GM10248 (cell line): ENCODE measurements around the gene KIAA1217.

Experiments
- CTCF ChIA-PET: fragments of 300-600 bp; sonication (Branson Sonifier 250); formaldehyde crosslinking; extraction: SDS; loops from one replicate; lab custom pipeline; 2021; ENCODE audit warnings: antibody characterized with exemption; lab: Yijun Ruan, JAX
- POLR2A ChIA-PET: fragments of 350-650 bp; sonication (Branson Sonifier 250); formaldehyde crosslinking; extraction: SDS; loops from one replicate; lab custom pipeline; 2020; ENCODE audit warnings: antibody characterized with exemption; lab: Yijun Ruan, JAX
- DNase-seq: peaks from one replicate; pipeline ENCODE4 v3.0.0; 2012; ENCODE audit errors: extremely low spot score
- TF ChIP-seq, protein P1 (sequence below): IDR thresholded peaks from 2 replicates; pipeline ENCODE4 v1.5.1; 2012; ENCODE audit warnings: mild to moderate bottlenecking, low read depth; ENCODE audit errors: extremely low read depth, missing control alignments, control extremely low read depth

Gene KIAA1217

DNA sequence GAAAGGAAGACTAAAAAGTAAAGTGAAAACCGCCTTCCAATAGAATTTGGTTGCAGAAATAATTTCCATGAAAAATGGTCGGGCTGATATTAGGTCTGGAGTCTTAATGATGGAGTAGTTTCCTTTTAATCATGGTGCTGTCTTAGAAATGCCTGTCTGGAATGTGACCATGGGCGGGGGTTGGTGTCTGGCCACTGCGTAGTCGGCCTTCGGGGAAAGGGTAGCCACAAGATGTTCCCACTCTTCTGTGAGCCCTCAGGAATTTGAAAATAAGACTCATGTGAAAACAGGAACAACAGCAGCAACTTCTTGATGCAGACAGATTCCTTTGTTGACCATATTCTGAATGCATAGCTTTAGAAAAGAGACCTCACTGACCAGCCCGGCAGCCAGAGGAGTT, 176.8 kb downstream of the KIAA1217 start:
- TF ChIP-seq, protein P1, sequence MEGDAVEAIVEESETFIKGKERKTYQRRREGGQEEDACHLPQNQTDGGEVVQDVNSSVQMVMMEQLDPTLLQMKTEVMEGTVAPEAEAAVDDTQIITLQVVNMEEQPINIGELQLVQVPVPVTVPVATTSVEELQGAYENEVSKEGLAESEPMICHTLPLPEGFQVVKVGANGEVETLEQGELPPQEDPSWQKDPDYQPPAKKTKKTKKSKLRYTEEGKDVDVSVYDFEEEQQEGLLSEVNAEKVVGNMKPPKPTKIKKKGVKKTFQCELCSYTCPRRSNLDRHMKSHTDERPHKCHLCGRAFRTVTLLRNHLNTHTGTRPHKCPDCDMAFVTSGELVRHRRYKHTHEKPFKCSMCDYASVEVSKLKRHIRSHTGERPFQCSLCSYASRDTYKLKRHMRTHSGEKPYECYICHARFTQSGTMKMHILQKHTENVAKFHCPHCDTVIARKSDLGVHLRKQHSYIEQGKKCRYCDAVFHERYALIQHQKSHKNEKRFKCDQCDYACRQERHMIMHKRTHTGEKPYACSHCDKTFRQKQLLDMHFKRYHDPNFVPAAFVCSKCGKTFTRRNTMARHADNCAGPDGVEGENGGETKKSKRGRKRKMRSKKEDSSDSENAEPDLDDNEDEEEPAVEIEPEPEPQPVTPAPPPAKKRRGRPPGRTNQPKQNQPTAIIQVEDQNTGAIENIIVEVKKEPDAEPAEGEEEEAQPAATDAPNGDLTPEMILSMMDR, result no peak
- ChIA-PET CTCF (interaction anchor here (1.0 kb wide), 1 partner anchor 11 kb away, joined by 3 read pairs; no protein-coding TSS in a partner anchor), POLR2A (no interaction called here)
- no peak for DNase-seq

DNA sequence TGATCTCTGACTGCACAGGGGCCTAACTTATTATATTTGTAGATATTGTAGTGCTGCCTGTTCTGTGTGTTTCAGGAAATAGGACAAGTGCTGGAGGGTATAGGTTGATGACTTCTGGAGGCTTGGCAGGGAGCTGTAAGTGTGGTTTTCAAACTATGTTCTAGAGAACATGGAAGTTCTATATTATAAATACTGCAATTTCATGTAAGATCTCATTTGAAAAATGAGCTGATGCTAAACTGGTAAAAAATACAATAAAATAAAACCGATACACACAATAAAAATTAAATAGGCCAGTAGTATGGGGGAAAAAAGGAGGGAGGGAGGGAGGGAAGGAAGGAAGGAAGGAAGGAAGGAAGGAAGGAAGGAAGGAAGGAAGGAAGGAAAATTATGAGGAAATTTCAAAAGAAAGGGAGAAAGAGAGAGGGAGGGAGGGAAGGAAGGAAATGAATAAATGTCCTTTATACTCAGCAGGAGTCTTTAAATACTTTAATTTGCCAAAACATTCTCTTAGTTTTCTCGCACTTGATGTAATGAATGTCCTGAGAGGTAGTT, 181.3 kb downstream of the KIAA1217 start:
- TF ChIP-seq, protein P1, result no peak
- ChIA-PET CTCF (no interaction called here), POLR2A (interaction anchor here (0.6 kb wide), 2 partner anchors 9 to 92 kb away, joined by 3 to 7 read pairs; no protein-coding TSS in a partner anchor)
- DNase-seq, result no peak

DNA sequence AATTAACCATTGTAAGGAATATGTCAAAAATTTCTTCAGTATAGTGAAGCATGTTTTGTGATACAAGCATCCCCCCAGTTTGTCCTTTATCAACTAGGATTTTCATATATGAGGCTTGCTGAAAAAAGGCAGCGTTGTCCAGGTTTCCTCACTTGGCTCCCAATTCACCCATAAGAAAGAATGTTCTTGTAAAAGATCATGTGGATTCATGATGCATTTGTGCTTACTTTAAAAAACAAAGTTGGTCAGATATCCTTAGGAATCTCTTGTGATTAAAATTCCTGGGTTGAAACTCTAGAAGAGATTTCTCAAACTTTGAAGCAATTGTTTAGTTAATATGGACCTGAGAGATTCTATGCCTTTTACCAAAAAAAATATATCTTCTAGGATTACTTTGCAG, 181.8 kb downstream of the KIAA1217 start:
- ChIA-PET POLR2A (interaction anchor here (0.6 kb wide), 1 partner anchor 92 kb away, joined by 3 read pairs; no protein-coding TSS in a partner anchor), CTCF (no interaction called here)
- TF ChIP-seq, protein P1, result no peak
- no peak for DNase-seq

DNA sequence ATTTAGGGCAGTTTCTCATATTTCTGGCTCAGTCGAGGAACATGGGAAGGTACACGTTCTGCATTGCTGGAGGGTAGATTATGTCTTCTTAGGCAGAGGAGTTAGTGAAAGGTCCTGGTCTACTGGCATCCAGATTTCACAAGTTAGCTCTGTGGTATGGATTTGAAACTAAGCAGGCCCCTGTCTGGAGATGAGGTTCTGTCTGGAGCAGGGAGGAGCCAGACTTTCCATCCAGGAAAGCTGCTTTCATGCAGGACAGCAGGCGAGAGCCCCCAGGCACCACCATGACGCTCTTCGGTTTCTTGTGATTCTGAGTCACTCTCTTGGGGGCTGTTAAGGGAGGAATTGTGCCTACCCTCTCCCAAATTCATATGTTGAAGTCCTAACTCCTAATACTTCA, 184.3 kb downstream of the KIAA1217 start:
- no peak for DNase-seq
- TF ChIP-seq, protein P1, result no peak
- POLR2A ChIA-PET, result no interaction called here
- CTCF ChIA-PET, result no interaction called here

DNA sequence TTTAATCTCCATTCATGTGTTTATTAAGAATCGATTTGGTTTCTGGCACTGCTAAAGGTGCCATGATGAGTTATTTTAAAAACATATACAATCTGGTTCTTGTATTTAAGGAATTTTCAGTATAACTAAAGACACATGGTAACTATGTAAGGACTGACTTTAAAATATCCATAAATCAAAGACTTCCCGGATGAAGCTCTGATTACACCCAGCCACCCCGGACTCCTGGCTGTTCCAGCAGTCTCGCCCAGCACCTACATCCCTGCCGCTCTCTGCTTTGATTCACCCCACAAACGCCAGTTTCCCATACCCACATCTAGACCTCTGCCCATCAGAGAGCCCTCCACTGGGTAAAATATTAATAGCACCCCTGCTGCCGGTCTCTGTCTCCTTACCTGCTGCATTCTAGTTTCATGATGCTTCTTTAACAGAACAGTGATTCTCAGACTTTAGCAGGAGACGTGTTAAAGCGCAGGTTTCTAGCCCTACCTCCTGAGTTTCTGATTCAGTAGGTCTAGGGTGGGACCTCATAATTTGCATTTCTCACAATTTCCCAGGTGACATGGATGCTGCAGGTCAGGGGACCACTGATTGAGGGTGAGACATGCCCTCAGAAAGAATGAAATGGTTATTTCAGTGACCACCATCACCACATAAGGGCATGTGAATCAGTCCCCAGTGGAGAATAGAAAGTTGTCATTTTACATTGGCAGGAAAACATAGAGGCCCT, 185.7 kb downstream of the KIAA1217 start:
- ChIA-PET CTCF (no interaction called here), POLR2A (no interaction called here)
- TF ChIP-seq, protein P1, result no peak
- DNase-seq, result no peak

DNA sequence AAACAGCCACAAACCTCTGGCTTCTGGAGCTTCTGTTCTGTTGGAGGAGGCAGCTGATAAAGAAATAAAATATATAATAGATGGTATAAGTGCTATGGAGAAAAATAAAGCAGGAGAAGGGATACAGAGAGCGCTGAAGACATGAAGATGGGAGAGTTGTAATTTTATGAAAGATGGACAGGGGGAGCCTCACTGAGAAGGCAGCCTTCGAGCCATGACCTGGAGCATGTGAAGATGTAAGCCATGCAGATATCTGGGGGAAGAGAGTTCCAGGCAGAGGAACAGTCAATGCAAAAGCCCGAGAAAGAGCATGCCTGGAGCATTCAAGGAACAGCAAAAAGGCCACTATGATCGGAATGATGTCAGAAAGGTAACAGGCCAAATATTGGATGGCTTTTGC, 187.5 kb downstream of the KIAA1217 start:
- ChIA-PET CTCF (no interaction called here), POLR2A (no interaction called here)
- TF ChIP-seq, protein P1, result no peak
- no peak for DNase-seq
